ENCODE measurements around the gene ESRRB.
"Not testable (repeated sequence)": the region's sequence is repeated elsewhere in the genome, so short reads cannot be mapped to it uniquely, and the experiment has no call there.

The ESRRB gene

GRCh38 chr14:76497550-76498462 lies 121.9 kb downstream of the ESRRB start:
- peak; percentile 44 for DNase-seq (ENCODE audit: low read depth, low spot score)

- DNase-seq (ENCODE audit: low read depth, low spot score), result no peak
Measured at GRCh38 chr14:76498463-76498935, 122.6 kb downstream of the ESRRB start.

- DNase-seq (ENCODE audit: low read depth, low spot score), result no peak
Measured at GRCh38 chr14:76498976-76499375, 123.0 kb downstream of the ESRRB start.

DNA sequence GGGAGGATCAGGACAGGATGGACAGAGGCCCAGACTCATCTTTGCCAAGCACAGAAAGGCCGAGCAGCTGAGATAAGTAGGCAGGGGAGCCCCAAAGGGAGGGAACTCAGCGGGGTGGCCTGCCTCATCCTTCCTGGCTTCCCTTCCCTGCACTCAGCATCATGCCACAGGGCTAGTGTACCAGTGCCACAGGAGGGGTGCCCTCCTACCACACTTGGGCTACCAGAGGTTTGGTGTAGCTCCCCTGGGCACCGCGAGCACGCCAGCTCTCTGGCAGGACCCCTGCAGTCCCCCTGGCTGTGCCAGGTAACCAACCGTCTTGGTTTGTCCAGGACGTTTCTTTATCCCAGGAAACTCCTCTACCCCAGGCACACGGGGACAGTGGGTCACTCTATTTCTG lies 123.5 kb downstream of the ESRRB start:
- DNase-seq (ENCODE audit: low read depth, low spot score), result no peak

- peak; percentile 17 for DNase-seq (ENCODE audit: low read depth, low spot score)
Measured at GRCh38 chr14:76500011-76500410, 124.1 kb downstream of the ESRRB start.

DNA sequence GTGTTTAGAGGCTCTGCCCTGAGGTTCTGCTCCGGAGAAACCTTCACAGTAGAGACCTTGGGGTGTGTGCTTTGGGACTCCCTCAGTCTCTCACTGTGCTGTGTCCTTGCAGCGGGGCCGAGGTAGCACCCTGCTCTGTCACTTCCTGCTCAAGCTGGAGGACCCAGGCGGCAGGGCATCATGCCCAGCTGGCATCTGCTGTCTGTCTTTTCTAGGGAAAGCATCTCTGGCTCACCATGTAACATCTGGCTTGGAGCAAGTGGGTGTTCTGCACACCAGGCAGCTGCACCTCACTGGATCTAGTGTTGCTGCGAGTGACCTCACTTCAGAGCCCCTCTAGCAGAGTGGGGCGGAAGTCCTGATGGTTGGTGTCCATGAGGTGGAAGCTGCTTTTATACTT lies 124.5 kb downstream of the ESRRB start:
- no peak for DNase-seq (ENCODE audit: low read depth, low spot score)

DNA sequence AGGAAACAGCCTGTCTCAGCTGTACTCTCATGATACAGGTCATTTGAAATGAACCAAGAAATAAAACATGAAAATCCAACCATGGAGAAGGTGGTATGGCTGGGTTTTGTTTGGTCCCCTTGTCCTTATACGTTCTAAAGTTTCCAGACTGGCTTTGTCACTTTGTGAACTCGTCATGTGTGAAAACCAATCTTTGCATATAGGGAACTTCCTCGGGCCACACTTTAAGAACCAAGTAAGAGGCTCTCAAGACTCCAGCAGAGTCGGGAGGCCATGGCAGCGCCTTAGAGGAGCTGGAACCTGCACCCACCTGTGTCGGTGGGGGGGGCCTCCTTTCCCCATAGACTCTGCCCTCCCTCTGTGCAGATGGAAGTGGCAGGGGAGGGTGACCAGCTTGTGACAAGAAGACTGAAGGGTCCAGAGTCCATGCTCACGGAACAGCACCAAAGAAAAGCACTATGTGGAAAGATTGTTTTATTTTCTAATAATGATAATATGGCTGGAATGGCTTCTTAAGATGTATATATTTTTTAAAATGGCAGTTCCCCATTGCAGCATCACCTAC lies 125.3 kb downstream of the ESRRB start:
- no peak for DNase-seq (ENCODE audit: low read depth, low spot score)

DNA sequence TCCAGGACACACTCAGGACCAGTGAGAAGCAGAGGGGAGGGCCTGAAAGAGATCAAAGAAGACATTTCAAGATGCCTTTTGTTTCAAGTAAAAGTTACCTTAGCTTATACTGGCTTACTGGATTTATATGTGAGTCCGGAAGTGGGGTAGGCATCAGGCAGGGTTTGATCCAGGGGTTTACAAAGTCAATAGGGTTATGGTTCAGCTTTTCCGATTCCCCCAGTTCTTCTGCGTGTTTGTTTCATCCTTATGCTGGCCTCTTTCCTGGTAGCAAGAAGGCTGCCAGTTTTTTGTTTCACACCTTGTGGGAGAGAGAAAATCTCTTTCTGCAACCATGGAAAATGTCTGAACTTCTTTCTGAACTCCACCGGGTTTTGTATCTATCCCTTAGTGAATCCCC lies 126.3 kb downstream of the ESRRB start:
- no peak for DNase-seq (ENCODE audit: low read depth, low spot score)

DNA sequence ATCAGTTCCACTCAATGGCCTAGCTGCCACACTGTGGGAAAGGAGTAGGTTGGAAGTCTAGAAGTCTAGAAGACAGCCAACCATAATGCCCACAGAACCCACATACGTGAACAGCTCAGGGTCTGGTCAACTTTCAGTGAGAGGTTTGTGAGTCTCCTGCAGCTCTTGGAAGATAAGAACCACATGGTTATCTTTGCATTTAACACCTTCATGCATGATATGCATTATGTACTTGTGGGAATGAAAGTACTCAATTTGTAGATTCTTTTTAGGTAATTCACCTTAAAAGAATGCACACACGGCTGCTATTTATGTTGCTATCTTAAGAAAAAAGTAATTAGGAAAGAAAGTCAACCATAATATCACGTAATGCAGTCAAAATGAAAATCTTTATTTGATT lies 126.7 kb downstream of the ESRRB start:
- no peak for DNase-seq (ENCODE audit: low read depth, low spot score)

GRCh38 chr14:76509311-76509710 lies 133.4 kb downstream of the ESRRB start:
- DNase-seq (ENCODE audit: low read depth, low spot score), result no peak

DNA sequence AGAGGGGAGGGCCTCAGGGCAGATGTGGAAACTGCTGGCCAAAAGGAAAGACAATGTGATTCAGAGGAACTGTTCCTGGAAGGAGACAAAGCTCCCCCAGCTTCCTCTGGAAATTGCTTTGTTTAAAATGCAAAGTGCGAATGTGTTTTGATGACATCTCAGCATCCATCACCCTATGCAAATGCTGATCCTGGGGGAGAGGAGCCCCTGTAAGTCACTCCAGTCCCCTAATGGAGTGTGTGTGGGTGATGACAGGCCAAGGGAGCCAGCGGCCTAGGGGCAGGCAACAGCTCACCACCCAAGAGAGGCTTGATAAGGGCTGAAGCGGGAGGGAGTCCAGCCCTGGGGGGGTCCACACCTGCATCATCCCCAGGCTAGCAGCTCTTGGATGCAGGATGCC lies 134.2 kb downstream of the ESRRB start:
- peak; percentile 84 for DNase-seq (ENCODE audit: low read depth, low spot score)

DNA sequence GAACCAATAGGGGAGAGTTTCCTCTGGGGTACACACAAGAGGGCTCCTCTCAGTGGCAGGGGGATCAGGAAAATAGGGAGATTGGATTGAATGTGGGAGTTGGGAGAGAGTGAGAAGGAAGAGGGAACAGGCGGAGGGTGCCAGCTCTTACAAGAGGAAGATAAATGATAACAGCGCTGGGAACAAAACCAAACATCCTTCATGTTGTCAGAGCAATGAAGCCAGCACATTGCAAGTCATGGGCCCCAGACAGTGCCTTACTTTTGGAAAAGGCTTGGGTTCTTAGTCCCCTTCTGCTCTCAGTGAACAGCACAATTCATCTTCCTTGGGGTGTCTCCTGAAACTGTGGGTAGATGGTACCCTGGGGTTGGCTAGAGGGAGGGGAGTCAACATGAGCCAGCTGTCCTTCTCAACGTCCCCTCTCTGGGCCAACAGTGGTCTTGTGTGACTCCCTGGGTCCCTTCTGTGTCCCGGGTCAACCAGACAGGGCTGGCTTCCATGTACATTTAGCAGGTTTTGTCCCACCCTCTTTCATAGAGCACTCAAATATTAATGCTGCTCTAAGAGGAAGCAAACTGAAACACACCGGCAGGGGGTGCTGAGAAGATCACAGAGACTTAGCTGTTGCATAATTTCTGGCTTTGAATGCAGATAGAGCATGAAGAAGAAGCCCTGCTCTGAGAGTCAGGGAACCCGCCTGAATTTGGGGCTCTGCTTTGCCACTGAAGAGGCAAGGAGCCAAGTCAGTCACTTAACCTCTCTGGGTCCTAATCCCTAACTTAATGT lies 138.5 kb downstream of the ESRRB start:
- peak; percentile 12 for DNase-seq (ENCODE audit: low read depth, low spot score)

GRCh38 chr14:76516884-76517283 lies 140.9 kb downstream of the ESRRB start:
- DNase-seq (ENCODE audit: low read depth, low spot score), result no peak

DNA sequence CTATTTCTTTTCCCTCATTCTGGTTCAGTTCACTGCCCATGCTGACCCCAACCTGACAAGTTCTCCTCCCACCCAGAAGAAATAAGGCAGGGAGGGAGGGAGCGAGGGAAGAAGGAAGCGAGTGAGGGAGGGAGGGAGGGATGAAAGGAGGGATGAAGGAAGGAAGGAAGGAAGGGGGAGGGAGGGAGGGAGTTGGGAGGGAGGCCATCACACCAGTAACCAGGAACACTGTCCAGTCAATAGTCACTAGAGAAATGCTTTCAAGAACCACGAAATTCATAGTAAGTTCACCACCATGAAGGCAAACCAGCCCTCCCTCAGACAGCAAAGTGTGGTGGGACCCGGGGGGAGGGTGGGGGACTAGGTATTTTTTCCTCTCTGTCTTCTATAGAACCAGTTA lies 142.4 kb downstream of the ESRRB start:
- no peak for DNase-seq (ENCODE audit: low read depth, low spot score)

- DNase-seq (ENCODE audit: low read depth, low spot score), result no peak
Measured at GRCh38 chr14:76525106-76525821, 149.3 kb downstream of the ESRRB start.

GRCh38 chr14:76531085-76531484 lies 155.1 kb downstream of the ESRRB start:
- no peak for DNase-seq (ENCODE audit: low read depth, low spot score)

- DNase-seq (ENCODE audit: low read depth, low spot score), result no peak
Measured at GRCh38 chr14:76531821-76532318, 155.9 kb downstream of the ESRRB start.

GRCh38 chr14:76536636-76537035 lies 160.7 kb downstream of the ESRRB start:
- not testable (repeated sequence) for DNase-seq (ENCODE audit: low read depth, low spot score)

DNA sequence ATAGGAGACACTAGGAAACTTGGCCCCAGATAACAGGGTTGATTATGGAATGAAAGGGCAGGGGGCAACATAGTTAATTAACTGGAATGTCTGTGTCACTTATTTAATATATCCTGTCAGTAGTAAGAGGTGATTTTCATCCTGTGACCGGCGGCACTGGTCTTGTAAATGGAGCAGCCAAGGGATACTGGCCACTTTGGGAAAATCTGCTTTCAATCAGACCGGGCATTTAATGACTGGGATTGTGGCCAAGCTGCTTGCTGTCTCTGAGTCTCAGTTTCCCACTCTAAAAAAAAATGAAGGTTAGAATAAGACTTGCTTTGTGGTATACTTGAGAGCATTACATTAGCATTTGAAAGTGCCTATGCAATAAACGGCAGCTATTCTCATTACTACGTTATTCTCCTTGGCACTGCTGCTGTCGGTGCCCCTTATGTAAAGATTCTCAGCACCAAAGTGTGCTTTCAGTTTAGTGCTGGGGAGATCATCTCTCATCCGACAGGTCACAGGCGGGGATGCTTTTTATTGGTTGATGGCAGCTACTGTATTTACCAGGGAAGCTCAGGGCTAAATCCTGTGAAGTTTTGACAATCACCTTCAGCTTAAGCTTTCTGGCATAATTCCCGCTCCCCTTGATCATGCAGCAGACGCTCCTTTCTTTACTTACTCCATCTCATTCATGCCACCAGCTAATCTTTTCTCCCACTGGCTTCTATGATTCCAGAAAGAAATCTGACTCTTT lies 162.1 kb downstream of the ESRRB start:
- DNase-seq (ENCODE audit: low read depth, low spot score), result no peak

- no peak for DNase-seq (ENCODE audit: low read depth, low spot score)
Measured at GRCh38 chr14:76538648-76539008, 162.7 kb downstream of the ESRRB start.

GRCh38 chr14:76539130-76539529 lies 163.2 kb downstream of the ESRRB start:
- no peak for DNase-seq (ENCODE audit: low read depth, low spot score)
